Aorta (tissue), 5 donors: Measurements from ENCODE around the gene KLF2. TPM values are rescaled to one million over a fixed set of nuclear protein-coding genes. Genes with fewer than 3 reads are reported as not detected.

Source experiments
- ATAC-seq: fragments of 200-7000 bp; cut with Tn5 transposase; one replicate; pipeline ENCODE4 v1.9.1; 2022; ENCODE audit warnings: moderate library complexity; ENCODE audit not compliant: low FRiP score
- DNase-seq, 2 donors: peaks; one replicate each; pipeline ENCODE4 v3.0.0-alpha.2; 2020
- H3K27ac ChIP-seq, 2 donors: one replicate each; pipeline ENCODE4 v1.5.1; 2013; ENCODE audit warnings: low read length in 2 of 2, mild to moderate bottlenecking in 2 of 2, moderate library complexity in 2 of 2, control low read depth in 1 of 2, inconsistent platforms in 1 of 2, low read depth in 1 of 2
- H3K27me3 ChIP-seq, 2 donors: one replicate each; pipeline ENCODE4 v1.6.1; 2013; ENCODE audit warnings: control low read depth in 1 of 2, low read length in 1 of 2, mild to moderate bottlenecking in 1 of 2, moderate library complexity in 1 of 2; ENCODE audit not compliant: insufficient read depth in 2 of 2, control insufficient read depth in 1 of 2
- H3K36me3 ChIP-seq, 2 donors: one replicate each; pipeline ENCODE4 v1.6.1; 2013; ENCODE audit warnings: control low read depth in 1 of 2, low read length in 1 of 2, mild to moderate bottlenecking in 1 of 2; ENCODE audit not compliant: insufficient read depth in 2 of 2, control insufficient read depth in 1 of 2
- H3K4me1 ChIP-seq, 2 donors: one replicate each; pipeline ENCODE4 v1.6.1; 2013; ENCODE audit warnings: low read length in 2 of 2, control low read depth in 1 of 2, mild to moderate bottlenecking in 1 of 2, moderate library complexity in 1 of 2; ENCODE audit not compliant: insufficient read depth in 2 of 2, control insufficient read depth in 1 of 2
- H3K4me3 ChIP-seq, 2 donors: one replicate each; pipeline ENCODE4 v1.5.1; 2013; ENCODE audit warnings: low read length in 2 of 2, control low read depth in 1 of 2, mild to moderate bottlenecking in 1 of 2
- H3K9me3 ChIP-seq: one replicate; pipeline ENCODE4 v1.6.1; 2013; ENCODE audit warnings: mild to moderate bottlenecking, low read length; ENCODE audit not compliant: control insufficient read depth
- WGBS, 2 donors: extraction: QIAGEN DNeasy Blood & Tissue Kit; methylation state at CpG; one replicate each; pipeline ENCODE4 v1.1.7; 2013; 5-methylcytosine and 5-hydroxymethylcytosine counted together
- intact Hi-C, 2 donors: fragments of 100-400 bp; cut with DNase I; formaldehyde crosslinking; loops; one replicate each; pipeline versions ENCODE4 v1.14.2 to v1.15.0; 2022
- polyA plus RNA-seq, 2 donors: library from polyadenylated mRNA; stranded (reverse); fragments of 200-250 nt; gene quantifications; one replicate each; pipeline ENCODE4 v1.2.3, GENCODE V29; 2013
- total RNA-seq, 2 donors: library from RNA; stranded (reverse); fragmentation: NEBNext Ultra II Directional; extraction: Animal tissue kit (Norgen Biotek cat#: 25700); gene quantifications; one replicate each; pipeline ENCODE4 v1.2.1, GENCODE V29; 2021
- donor health status: healthy with polysubstance abuse.
- donor health status: Bipolar disorder and iron deficiency.
- donor health status: DM: no; HTN: no; CAD: no.
- donor health status: DM: no; HTN: no; CAD: no.
- donor health status: DM: yes; HTN: yes; CAD: no.

The KLF2 gene
- total and polyA plus RNA-seq, 4 donors: 4.8 to 223 (median 55.6) TPM

- 85 to 88% methylated on average over 8 of the region's 8 CpGs for WGBS, 2 donors
- no peak overlapping the region for H3K4me3 ChIP-seq
- no peaks in the 10 kb centered on the region for H3K27me3 ChIP-seq
- intact Hi-C loops: no loop called here
- H3K4me1 ChIP-seq: no peaks in the 10 kb centered on the region
- no peak for ATAC-seq
- no peaks in the 10 kb centered on the region for H3K36me3 ChIP-seq
- DNase-seq: peak in 1 of 2 donors; percentile 16
- no peaks in the 10 kb centered on the region for H3K9me3 ChIP-seq
- no peak overlapping the region for H3K27ac ChIP-seq
Observed at GRCh38 chr19:16373989-16374388, 49.4 kb downstream of the KLF2 start.

GRCh38 chr19:16374436-16374835 lies 49.8 kb downstream of the KLF2 start:
- no peak overlapping the region for H3K27ac ChIP-seq
- 92 to 93% methylated on average over 13 of the region's 13 CpGs for WGBS, 2 donors
- H3K36me3 ChIP-seq: no peaks in the 10 kb centered on the region
- DNase-seq: peak; percentile 21 to 28
- H3K9me3 ChIP-seq: no peaks in the 10 kb centered on the region
- H3K4me1 ChIP-seq: no peaks in the 10 kb centered on the region
- no peaks in the 10 kb centered on the region for H3K27me3 ChIP-seq
- intact Hi-C loops: no loop called here
- no peak for ATAC-seq
- H3K4me3 ChIP-seq: no peak overlapping the region

- intact Hi-C loops: no loop called here
- WGBS, 2 donors: 93 to 95% methylated on average over 14 of the region's 14 CpGs
- Histone ChIP-seq H3K9me3 (no peaks in the 10 kb centered on the region), H3K27ac (no peak overlapping the region), H3K4me3 (no peak overlapping the region), H3K36me3 (no peaks in the 10 kb centered on the region), H3K27me3 (no peaks in the 10 kb centered on the region), H3K4me1 (no peaks in the 10 kb centered on the region)
- DNase-seq: peak in 1 of 2 donors; percentile 21
- no peak for ATAC-seq
Observed at GRCh38 chr19:16375157-16375935, 50.7 kb downstream of the KLF2 start.

- no peak overlapping the region for H3K27ac ChIP-seq
- no peak overlapping the region for H3K4me3 ChIP-seq
- ATAC-seq (no peak), DNase-seq (peak in 1 of 2 donors; percentile 20)
- no peaks in the 10 kb centered on the region for H3K27me3 ChIP-seq
- H3K9me3 ChIP-seq: no peaks in the 10 kb centered on the region
- H3K36me3 ChIP-seq: no peaks in the 10 kb centered on the region
- intact Hi-C loops: no loop called here
- 83 to 97% methylated on average over 6 to 7 of the region's 7 CpGs for WGBS, 2 donors
- H3K4me1 ChIP-seq: no peaks in the 10 kb centered on the region
Observed at GRCh38 chr19:16375936-16376185, 51.2 kb downstream of the KLF2 start.

- no peaks in the 10 kb centered on the region for H3K36me3 ChIP-seq
- DNase-seq (peak in 1 of 2 donors; percentile 45), ATAC-seq (no peak)
- H3K9me3 ChIP-seq: no peaks in the 10 kb centered on the region
- WGBS, 2 donors: 59 to 63% methylated on average over 11 of the region's 11 CpGs
- H3K4me1 ChIP-seq: no peaks in the 10 kb centered on the region
- H3K27me3 ChIP-seq: no peaks in the 10 kb centered on the region
- intact Hi-C loops: no loop called here
- H3K4me3 ChIP-seq: no peak overlapping the region
- H3K27ac ChIP-seq: no peak overlapping the region
Observed at GRCh38 chr19:16376241-16376640, 51.6 kb downstream of the KLF2 start.

- DNase-seq (peak in 1 of 2 donors; percentile 44), ATAC-seq (no peak)
- no peak overlapping the region for H3K4me3 ChIP-seq
- H3K27ac ChIP-seq: no peak overlapping the region
- H3K9me3 ChIP-seq: no peaks in the 10 kb centered on the region
- H3K27me3 ChIP-seq: no peaks in the 10 kb centered on the region
- no peaks in the 10 kb centered on the region for H3K36me3 ChIP-seq
- intact Hi-C loops: no loop called here
- 88 to 91% methylated on average over 17 to 18 of the region's 18 CpGs for WGBS, 2 donors
- H3K4me1 ChIP-seq: no peaks in the 10 kb centered on the region
Observed at GRCh38 chr19:16376649-16377048, 52.0 kb downstream of the KLF2 start.

- intact Hi-C loops: no loop called here
- Histone ChIP-seq H3K4me3 (no peak overlapping the region), H3K36me3 (no peaks in the 10 kb centered on the region), H3K9me3 (no peaks in the 10 kb centered on the region), H3K27me3 (no peaks in the 10 kb centered on the region), H3K27ac (no peak overlapping the region), H3K4me1 (no peaks in the 10 kb centered on the region)
- WGBS, 2 donors: 95 to 96% methylated on average over 9 of the region's 9 CpGs
- ATAC-seq: no peak
- DNase-seq: no peak
Observed at GRCh38 chr19:16377521-16377920, 52.9 kb downstream of the KLF2 start.

Other genes starting within 250 kb of the KLF2 start
- 1,000 to 10,000 TPM in 1 of 2 donors, 100 to 1,000 TPM in 1; 695 to 1,409 TPM for gene TPM4, start 248.3 kb upstream of the KLF2 start, total RNA-seq
- gene TPM4, start 248.3 kb upstream of the KLF2 start, polyA plus RNA-seq: 100 to 1,000 TPM; 800 to 937 TPM
- gene RAB8A, start 212.9 kb upstream of the KLF2 start, total RNA-seq: 10 to 100 TPM; 51.3 to 56.7 TPM
- 10 to 100 TPM; 17.6 to 30.3 TPM for gene RAB8A, start 212.9 kb upstream of the KLF2 start, polyA plus RNA-seq
- 1 to 10 TPM; 1.3 to 1.4 TPM for gene HSH2D, start 181.1 kb upstream of the KLF2 start, total RNA-seq
- 1 to 10 TPM in 1 of 2 donors, under 1 TPM in 1; 0.10 to 2.5 TPM for gene HSH2D, start 181.1 kb upstream of the KLF2 start, polyA plus RNA-seq
- not detected for gene CIB3, start 151.3 kb upstream of the KLF2 start, total RNA-seq
- gene CIB3, start 151.3 kb upstream of the KLF2 start, polyA plus RNA-seq: under 1 TPM in 1 of 2 donors, not detected in 1; 0.95 TPM
- 10 to 100 TPM; 46.1 to 46.4 TPM for gene FAM32A, start 139.4 kb upstream of the KLF2 start, total RNA-seq
- 10 to 100 TPM; 80.6 to 89.5 TPM for gene FAM32A, start 139.4 kb upstream of the KLF2 start, polyA plus RNA-seq
- 10 to 100 TPM; 74.7 TPM for gene AP1M1, start 126.9 kb upstream of the KLF2 start, total RNA-seq
- gene AP1M1, start 126.9 kb upstream of the KLF2 start, polyA plus RNA-seq: 10 to 100 TPM; 25.2 to 62.4 TPM
- 10 to 100 TPM; 32.3 to 44.7 TPM for gene EPS15L1, start 147.1 kb downstream of the KLF2 start, total RNA-seq
- gene EPS15L1, start 147.1 kb downstream of the KLF2 start, polyA plus RNA-seq: 10 to 100 TPM in 1 of 2 donors, 1 to 10 TPM in 1; 7.1 to 15.7 TPM
- not detected for gene CALR3, start 171.3 kb downstream of the KLF2 start, total RNA-seq
- not detected for gene CALR3, start 171.3 kb downstream of the KLF2 start, polyA plus RNA-seq
- gene C19orf44, start 171.6 kb downstream of the KLF2 start, total RNA-seq: 1 to 10 TPM; 3.6 to 6.4 TPM
- 1 to 10 TPM; 1.4 to 8.2 TPM for gene C19orf44, start 171.6 kb downstream of the KLF2 start, polyA plus RNA-seq
- 10 to 100 TPM; 32.4 to 36.6 TPM for gene CHERP, start 217.6 kb downstream of the KLF2 start, total RNA-seq
- gene CHERP, start 217.6 kb downstream of the KLF2 start, polyA plus RNA-seq: 10 to 100 TPM in 1 of 2 donors, 1 to 10 TPM in 1; 5.5 to 17.4 TPM
- gene SLC35E1, start 247.6 kb downstream of the KLF2 start, total RNA-seq: 10 to 100 TPM; 33.9 to 37.7 TPM
- 10 to 100 TPM; 22.5 to 24.5 TPM for gene SLC35E1, start 247.6 kb downstream of the KLF2 start, polyA plus RNA-seq